T1000 (cell line): ENCODE data around the gene CSMD2.
"Not testable (repeated sequence)": the region's sequence is repeated elsewhere in the genome, so short reads cannot be mapped to it uniquely, and the experiment has no call there.

ENCODE experiments used
- DNase-seq: peaks from one replicate; lab custom pipeline; 2025; ENCODE audit warnings: mixed read lengths; lab: John Stamatoyannopoulos, UW

The CSMD2 gene

GRCh38 chr1:34053660-34054059, 111.4 kb downstream of the CSMD2 start:
- no peak for DNase-seq

GRCh38 chr1:34052565-34052964, 112.5 kb downstream of the CSMD2 start:
- DNase-seq = no peak

DNA sequence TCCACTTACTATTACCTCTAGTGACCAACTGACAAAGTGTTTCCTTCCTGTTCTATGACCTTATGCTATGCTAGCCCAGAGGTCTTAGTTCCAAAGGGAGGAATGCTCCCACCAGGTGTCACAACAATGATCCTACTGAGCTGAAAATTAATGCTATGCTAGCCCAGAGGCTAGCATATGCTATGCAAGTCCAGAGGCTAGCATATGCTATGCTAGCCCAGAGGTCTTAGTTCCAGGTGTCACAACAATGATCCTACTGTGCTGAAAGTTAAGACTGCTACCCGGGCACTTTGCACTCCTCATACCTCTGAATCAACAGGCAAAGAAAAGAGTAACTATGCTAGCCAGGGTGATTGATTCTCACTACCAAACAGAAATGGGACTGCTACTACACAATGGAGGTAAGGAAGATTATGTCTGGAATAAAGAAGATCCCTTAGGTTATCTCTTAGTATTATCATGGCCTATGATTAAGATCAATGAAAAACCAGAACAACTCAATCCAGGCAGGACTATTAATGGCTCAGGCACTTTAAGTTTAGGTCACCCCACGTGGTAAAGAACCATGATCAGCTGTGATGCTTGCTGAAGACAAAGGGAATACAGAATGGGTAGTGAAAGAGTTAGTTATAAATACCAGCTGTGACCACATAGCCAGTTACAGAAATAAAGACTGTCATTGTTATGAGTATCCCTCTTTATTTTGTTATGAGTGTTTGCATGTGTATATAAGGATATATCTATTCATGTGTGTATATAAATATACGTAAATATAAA, 114.1 kb downstream of the CSMD2 start:
- DNase-seq = no peak

DNA sequence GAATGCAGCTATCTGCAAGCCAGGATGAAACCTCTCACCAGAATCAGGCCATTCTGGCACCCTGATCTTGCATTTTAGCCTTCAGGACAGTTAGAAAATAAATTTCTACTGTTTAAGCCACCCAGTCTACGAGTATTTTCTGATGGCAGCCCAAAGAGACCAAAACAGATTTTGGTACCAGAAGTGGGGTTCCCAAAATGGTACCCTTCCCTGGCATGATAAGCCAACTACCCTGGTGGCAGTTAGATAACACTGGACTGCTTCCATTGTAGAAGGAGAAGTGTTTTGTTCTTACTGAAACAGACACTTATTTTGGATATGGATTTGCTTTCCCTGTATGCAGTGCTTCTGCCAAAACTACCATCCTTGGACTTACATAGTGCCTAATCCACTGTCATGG, 115.0 kb downstream of the CSMD2 start:
- no peak for DNase-seq

DNA sequence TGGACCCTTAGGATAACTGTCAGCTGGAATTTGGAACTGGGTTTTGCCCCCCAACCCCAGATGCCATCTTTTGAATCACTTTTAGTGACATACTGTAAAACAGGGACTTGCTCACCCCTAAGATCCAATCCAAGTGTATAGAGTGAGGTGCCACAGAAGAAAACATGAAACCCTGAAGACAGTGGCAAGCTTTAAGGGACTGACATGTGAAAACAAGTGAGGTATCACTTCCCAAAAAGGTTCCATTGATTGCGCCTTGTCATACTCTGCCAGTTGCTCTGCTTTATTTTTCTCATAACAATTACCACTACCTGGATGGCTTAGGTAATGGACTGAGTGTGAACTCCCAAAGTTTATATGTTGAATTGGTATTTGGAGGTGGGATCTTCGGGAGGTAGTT, 115.6 kb downstream of the CSMD2 start:
- DNase-seq = no peak

DNA sequence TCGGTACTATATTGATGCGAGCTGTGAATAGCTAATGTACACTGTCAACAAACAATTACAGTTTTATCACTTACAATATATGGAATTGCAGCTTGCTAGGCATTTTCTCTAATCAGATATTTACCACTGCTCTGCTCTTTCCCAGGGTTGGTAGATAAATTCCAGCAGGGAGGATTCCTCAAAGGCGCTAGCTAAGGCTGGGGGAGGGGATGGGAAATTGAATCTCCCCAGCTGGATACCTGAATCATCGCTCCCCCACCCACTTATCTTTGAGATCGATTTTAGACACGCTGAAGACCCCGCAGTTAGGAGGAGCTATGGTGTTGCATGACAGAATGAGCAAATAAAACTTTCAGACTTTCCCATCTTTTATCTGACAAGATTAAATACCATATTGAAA, 127.2 kb downstream of the CSMD2 start:
- DNase-seq = no peak

GRCh38 chr1:34037109-34037508, 127.9 kb downstream of the CSMD2 start:
- no peak for DNase-seq

DNA sequence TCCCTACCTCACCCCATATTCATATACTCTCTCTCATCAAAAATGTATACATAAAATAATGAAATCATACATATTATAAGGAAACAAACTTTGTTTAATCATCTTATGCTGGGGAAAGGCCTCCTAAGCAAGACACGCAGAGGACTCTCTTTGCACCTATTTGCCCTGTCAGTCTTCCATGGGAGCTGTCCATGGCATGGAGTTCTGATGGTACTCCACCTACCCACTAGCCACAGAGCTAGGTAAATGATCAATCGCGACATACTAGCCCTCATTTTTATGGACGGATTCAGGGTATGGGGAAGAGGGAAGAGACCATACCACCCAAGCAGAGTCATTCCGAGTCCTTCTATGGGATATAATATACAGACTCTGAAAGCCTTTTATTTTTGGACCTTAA, 131.0 kb downstream of the CSMD2 start:
- no peak for DNase-seq

- no peak for DNase-seq
These were observed 135.1 kb downstream of the CSMD2 start for GRCh38 chr1:34029954-34030353.

DNA sequence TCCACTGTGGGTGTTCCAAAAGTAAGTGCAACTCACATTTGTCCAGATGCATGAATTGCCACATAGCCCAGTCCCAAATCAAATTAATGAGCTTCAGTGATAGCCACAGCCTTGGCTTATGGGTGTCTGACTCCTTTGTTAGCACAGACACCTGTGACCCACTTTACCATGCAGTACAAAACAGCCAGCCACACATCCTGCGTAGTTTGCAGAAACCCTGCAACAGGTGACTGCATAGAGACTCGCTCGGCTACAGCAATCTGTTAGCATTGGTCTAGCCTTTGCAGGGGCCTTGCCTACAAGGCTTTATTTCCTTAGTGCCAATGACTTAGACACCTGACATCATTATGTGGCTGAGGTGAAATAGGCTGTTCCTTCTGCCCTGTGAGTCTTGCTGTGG, 135.5 kb downstream of the CSMD2 start:
- DNase-seq = no peak

DNA sequence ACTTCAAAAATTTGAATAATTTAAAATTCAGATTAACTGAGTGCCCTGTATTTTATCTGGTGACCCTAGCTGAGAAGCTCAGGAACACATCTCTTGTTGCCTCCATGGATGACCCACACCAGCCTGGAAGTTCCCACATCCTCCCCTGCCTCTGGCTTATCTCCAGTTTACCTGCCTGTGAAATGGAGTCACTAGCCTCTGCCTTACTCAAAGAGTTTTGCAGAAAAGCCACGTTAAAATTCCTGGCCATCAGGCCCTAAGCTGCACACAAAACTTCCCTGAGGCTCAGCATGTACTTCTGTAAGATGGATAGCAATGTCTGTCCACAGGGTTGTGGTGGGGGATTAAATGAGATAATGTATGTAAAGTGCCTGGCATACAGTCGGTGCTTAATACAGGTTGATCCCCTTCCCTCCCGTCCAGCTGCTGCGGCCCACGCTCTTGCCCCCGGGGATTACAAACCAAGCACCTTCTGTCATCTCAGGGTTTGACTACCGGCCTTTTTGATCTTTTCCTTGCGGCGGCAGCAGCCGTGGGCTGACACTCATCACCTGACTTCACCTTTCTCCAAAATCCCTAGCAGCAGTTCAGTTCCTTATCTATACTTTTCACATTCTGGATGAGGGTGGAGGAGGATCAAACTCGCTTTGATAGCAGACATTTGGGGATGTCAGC, 136.5 kb downstream of the CSMD2 start:
- no peak for DNase-seq

DNA sequence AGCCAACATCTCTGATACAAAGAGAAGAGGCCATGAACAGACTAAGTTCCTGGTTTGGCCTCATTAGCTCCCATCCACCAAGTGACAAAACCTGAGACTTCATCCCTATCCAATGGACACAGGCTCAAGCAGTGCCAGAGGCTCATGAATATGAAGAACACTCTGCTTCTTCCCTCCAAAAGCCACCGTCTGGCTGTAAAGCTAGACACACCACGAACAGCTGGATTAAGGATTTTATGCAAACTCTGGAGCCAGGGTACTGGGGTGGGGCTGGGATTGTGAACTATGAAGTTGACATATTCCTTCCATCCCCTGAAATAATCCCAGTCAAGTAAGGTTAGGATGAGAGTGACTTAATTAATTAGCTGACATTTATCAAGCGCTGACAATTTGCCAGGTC, 139.4 kb downstream of the CSMD2 start:
- DNase-seq = no peak

- DNase-seq = no peak
These were observed 140.5 kb downstream of the CSMD2 start for GRCh38 chr1:34024485-34024884.

GRCh38 chr1:34019741-34020552, 145.1 kb downstream of the CSMD2 start:
- DNase-seq = no peak

GRCh38 chr1:34018285-34018684, 146.7 kb downstream of the CSMD2 start:
- DNase-seq = no peak

GRCh38 chr1:34016281-34016680, 148.7 kb downstream of the CSMD2 start:
- not testable (repeated sequence) for DNase-seq

GRCh38 chr1:34013958-34014737, 150.9 kb downstream of the CSMD2 start:
- no peak for DNase-seq

DNA sequence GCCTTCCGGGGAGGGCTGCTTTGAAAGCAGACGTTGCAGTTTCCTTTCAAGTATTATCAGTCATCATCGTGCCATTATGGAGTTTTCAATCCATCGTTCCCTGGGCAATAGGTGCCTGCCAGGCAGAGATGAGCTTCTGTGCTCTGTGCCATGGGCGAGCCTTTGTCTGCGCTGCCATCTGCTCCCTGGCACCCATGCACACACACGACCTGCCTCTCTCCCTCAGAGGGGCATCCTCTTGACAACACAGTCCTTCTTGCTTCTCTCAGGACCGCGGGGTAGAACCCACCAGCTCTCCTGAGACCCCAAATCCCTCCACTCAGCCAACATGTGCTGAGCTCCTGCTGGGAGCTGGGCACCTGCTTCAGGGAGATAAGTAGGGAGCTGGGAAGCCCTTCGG, 151.9 kb downstream of the CSMD2 start:
- no peak for DNase-seq

GRCh38 chr1:34009340-34009985, 155.6 kb downstream of the CSMD2 start:
- DNase-seq = no peak

DNA sequence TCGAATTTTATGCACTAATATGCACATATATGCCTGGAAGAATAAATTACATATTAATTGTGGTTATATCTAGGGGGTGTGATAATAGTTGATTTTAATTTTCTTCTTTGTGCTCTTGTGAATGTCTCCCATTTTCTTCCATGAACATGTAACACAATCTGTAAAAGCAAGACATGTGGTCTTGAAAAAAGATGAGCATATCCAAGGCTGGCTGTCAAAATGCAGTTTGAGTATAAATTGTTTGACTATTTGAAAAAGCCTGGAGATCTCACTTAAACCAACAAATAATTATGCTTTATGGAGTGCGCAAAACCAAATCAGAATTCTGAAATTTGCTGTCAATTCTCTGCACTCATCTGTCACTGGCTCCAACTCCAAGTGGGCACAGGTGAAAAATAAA, 157.3 kb downstream of the CSMD2 start:
- no peak for DNase-seq

GRCh38 chr1:34005309-34005708, 159.7 kb downstream of the CSMD2 start:
- no peak for DNase-seq

- no peak for DNase-seq
These were observed 162.2 kb downstream of the CSMD2 start for GRCh38 chr1:34002810-34003209.
